Common myeloid progenitor, CD34-positive (primary cell): ENCODE data around the gene ROBO1.

ENCODE experiments used
- CTCF ChIA-PET: fragments of 350-600 bp; sonication (Branson Sonifier 250); formaldehyde crosslinking; loops from one replicate; lab custom pipeline; 2021; ENCODE audit warnings: antibody characterized with exemption; lab: Charles Lee
- POLR2A ChIA-PET: fragments of 350-600 bp; sonication (Branson Sonifier 250); formaldehyde crosslinking; loops from one replicate; lab custom pipeline; 2021; ENCODE audit warnings: antibody characterized with exemption; lab: Charles Lee
- DNase-seq, 3 donors: peaks; one replicate each; pipeline versions ENCODE4 v3.0.0 to v3.0.0-alpha.2; 2013
- H3K27ac ChIP-seq, 2 experiments: 1 replicate in 1 of 2; 2 replicates in 1 of 2; pipeline ENCODE4 v1.7.0; 2013; ENCODE audit warnings: inconsistent platforms in 2 of 2, low read length in 2 of 2, mild to moderate bottlenecking in 2 of 2, low read depth in 1 of 2, moderate library complexity in 1 of 2; ENCODE audit not compliant: severe bottlenecking in 2 of 2, insufficient read depth in 1 of 2, poor library complexity in 1 of 2
- H3K27me3 ChIP-seq, 5 experiments: replicated peaks in 2 of 5; 1 replicate in 3 of 5; 2 replicates in 2 of 5; pipeline versions ENCODE4 v1.6.1 to v1.7.0; 2013; ENCODE audit warnings: low read length in 4 of 5, mild to moderate bottlenecking in 2 of 5, moderate library complexity in 2 of 5, inconsistent platforms in 1 of 5; ENCODE audit not compliant: insufficient read depth in 5 of 5, control insufficient read depth in 4 of 5
- H3K36me3 ChIP-seq, 4 experiments: 1 replicate in 2 of 4; 2 replicates in 2 of 4; pipeline versions ENCODE4 v1.6.1 to v1.7.0; 2013; ENCODE audit warnings: low read length in 3 of 4, control low read depth in 1 of 4, mild to moderate bottlenecking in 1 of 4; ENCODE audit not compliant: control insufficient read depth in 4 of 4, insufficient read depth in 4 of 4
- H3K4me1 ChIP-seq, 4 experiments: 1 replicate in 3 of 4; 2 replicates in 1 of 4; pipeline versions ENCODE4 v1.6.1 to v1.7.1; 2013; ENCODE audit warnings: low read length in 3 of 4, mild to moderate bottlenecking in 3 of 4, control low read depth in 1 of 4, inconsistent platforms in 1 of 4, moderate library complexity in 1 of 4; ENCODE audit not compliant: control insufficient read depth in 4 of 4, insufficient read depth in 4 of 4; ENCODE audit errors: control extremely low read depth in 1 of 4
- H3K4me3 ChIP-seq, 7 experiments: 1 replicate in 4 of 7; 2 replicates in 3 of 7; pipeline versions ENCODE4 v1.5.1 to v1.7.0; 2013; ENCODE audit warnings: mild to moderate bottlenecking in 7 of 7, low read length in 6 of 7, moderate library complexity in 6 of 7, inconsistent platforms in 2 of 7, low read depth in 2 of 7, control low read depth in 1 of 7; ENCODE audit not compliant: insufficient read depth in 4 of 7, control insufficient read depth in 1 of 7; ENCODE audit errors: extremely low read depth in 1 of 7
- H3K9me3 ChIP-seq, 5 experiments: 1 replicate in 4 of 5; 2 replicates in 1 of 5; pipeline versions ENCODE4 v1.6.1 to v1.7.1; 2013; ENCODE audit warnings: low read length in 4 of 5, mild to moderate bottlenecking in 2 of 5, inconsistent platforms in 1 of 5, low read depth in 1 of 5, moderate library complexity in 1 of 5; ENCODE audit not compliant: control insufficient read depth in 4 of 5, insufficient read depth in 2 of 5; ENCODE audit errors: control extremely low read depth in 1 of 5
- WGBS: methylation state at CpG from one replicate; pipeline ENCODE4 v1.1.5; 2013; ENCODE audit not compliant: insufficient coverage; 5-methylcytosine and 5-hydroxymethylcytosine counted together

ROBO1 gene

DNA sequence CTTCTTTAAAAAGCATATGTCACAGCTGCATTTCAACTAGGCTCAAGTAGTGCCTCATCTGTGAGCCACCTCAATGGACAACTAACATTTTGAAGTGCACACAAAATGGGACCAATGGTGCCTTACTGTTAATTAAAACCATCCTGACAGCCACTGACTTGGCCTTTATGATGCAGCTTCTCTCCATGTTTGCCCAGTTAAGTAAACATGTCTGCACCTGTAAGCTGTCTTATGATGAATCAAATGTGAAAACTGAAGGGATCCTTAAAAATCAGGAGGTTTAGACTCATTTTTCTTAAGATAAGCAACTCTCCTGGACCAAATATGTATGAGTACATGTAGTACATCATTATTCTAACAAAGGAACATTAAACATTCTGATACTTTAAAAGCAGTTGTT is 861.6 kb downstream of the ROBO1 start:
- H3K4me1 ChIP-seq, result no peaks in the 10 kb centered on the region
- CTCF ChIA-PET, result no interaction called here
- DNase-seq, result no peak
- H3K36me3 ChIP-seq, result no peaks in the 10 kb centered on the region
- no peaks in the 10 kb centered on the region for H3K27me3 ChIP-seq
- H3K27ac ChIP-seq, result no peak overlapping the region
- no peak overlapping the region for H3K4me3 ChIP-seq
- POLR2A ChIA-PET, result no interaction called here
- H3K9me3 ChIP-seq, result no peaks in the 10 kb centered on the region

DNA sequence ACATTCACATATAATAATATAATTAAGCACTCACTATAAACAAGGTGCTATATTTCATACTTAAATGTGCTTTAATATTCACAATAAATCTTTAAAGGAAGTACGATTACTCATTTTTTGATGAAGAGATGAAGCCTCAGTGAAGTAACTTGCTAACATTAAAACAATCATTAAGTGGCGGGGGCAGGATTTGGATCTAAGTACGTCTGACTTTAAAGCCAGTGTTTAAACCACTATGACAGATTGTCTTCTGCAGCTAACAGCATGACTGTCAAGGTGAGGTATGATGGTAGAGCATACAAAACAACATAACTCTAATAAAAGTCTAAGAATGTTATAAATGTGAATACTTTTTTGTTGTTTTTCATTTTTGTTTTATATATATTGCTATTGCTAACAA is 862.1 kb downstream of the ROBO1 start:
- ChIA-PET CTCF (no interaction called here), POLR2A (no interaction called here)
- Histone ChIP-seq H3K4me1 (no peaks in the 10 kb centered on the region), H3K4me3 (no peak overlapping the region), H3K9me3 (no peaks in the 10 kb centered on the region), H3K27ac (no peak overlapping the region), H3K36me3 (no peaks in the 10 kb centered on the region), H3K27me3 (no peaks in the 10 kb centered on the region)
- DNase-seq, result no peak
- 92% methylated on average over 2 of the region's 3 CpGs for WGBS

DNA sequence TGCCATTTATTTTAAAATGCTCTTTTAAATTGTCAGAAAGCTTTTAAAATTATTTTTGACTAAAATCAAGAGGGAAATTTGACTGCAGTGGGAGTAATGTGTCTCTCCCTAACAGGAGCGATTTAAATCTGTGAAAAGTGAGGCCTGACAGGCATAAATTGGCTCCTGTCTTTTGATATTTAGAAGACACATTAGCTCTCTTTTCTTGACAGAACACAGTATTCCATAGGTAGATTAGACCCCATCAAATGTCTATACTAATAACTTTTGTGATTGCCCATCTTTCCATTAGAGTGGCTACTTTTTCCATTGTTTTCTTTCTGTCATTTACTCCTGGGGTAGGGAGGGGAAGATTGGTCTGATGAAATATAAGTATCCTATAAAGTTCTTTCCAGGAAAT is 866.3 kb downstream of the ROBO1 start:
- no peak overlapping the region for H3K27ac ChIP-seq
- no peaks in the 10 kb centered on the region for H3K9me3 ChIP-seq
- POLR2A ChIA-PET, result no interaction called here
- no peaks in the 10 kb centered on the region for H3K27me3 ChIP-seq
- WGBS, result 100% methylated on average over 1 of the region's 1 CpG
- H3K4me1 ChIP-seq, result no peaks in the 10 kb centered on the region
- DNase-seq, result no peak
- no peak overlapping the region for H3K4me3 ChIP-seq
- H3K36me3 ChIP-seq, result no peaks in the 10 kb centered on the region
- CTCF ChIA-PET, result no interaction called here

DNA sequence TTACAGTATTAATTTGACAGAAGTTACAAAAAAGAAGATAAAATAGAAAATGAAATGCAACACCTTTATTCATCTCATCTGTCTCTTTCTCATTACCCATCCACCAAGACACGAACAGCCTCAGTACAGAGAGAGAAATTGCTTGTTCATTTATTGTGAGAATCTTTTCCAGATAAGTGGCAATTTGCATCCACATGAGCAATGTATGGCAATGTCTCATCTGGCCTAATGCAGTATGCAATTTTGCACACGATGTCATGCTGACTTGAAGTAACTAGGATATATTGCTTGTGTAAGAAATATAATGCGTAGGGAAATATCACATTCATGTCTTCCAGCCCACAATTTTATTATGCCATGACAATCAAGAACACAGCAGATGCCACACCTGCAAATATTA is 866.9 kb downstream of the ROBO1 start:
- Histone ChIP-seq H3K27me3 (no peaks in the 10 kb centered on the region), H3K4me3 (no peak overlapping the region), H3K36me3 (no peaks in the 10 kb centered on the region), H3K27ac (no peak overlapping the region), H3K9me3 (no peaks in the 10 kb centered on the region), H3K4me1 (no peaks in the 10 kb centered on the region)
- no CpG with 5 or more reads among the region's 3 CpGs for WGBS
- POLR2A ChIA-PET, result no interaction called here
- CTCF ChIA-PET, result no interaction called here
- DNase-seq, result no peak

DNA sequence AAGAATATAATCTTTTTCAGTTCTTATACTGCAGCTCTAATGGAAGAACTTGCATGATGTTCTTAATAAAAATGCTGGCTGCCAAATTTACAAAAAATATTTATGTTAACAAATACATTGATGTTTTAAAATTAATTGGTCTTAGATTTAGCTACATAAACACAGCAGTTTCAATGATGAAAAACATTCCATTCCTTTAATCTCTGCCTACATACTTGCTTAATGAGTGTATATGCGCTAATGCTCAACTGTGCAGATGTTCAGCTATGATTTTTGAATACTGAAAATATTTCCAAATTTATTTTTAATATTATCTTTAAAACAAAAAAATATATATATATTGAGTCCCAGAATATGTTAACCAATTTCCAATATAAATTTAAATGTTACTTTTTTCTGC is 867.4 kb downstream of the ROBO1 start:
- DNase-seq, result no peak
- POLR2A ChIA-PET, result no interaction called here

DNA sequence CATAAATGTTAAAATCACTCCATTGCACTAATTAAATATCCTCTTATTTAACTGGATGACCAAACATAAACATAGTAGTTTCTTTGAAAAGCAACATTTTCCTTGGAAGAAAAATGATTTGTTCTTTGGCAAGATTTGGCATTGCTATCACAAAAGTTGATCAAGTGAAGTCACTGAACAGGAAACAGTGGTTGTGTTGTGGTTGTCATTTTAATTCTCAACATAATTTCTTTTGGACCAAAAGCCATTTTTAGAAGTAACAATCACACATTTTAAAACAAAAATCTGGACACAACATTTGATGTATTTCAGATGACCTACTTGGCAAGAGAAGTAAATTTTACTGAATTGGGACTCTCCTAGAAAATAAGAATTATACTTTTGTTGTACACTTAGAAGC is 872.3 kb downstream of the ROBO1 start:
- no peak overlapping the region for H3K27ac ChIP-seq
- ChIA-PET CTCF (no interaction called here), POLR2A (no interaction called here)
- H3K27me3 ChIP-seq, result no peaks in the 10 kb centered on the region
- H3K9me3 ChIP-seq, result no peaks in the 10 kb centered on the region
- no peak overlapping the region for H3K4me3 ChIP-seq
- H3K36me3 ChIP-seq, result no peaks in the 10 kb centered on the region
- peak in 2 of 3 donors; percentile 8 to 9 for DNase-seq
- peaks cover 0 to 3% (median 0%) of the 10 kb centered on the region in 4 experiments for H3K4me1 ChIP-seq

More for the DNA sequence above, 867.4 kb downstream of the ROBO1 start:
- no peaks in the 10 kb centered on the region for H3K36me3 ChIP-seq
- no peak overlapping the region for H3K4me3 ChIP-seq
- no peaks in the 10 kb centered on the region for H3K4me1 ChIP-seq
- H3K9me3 ChIP-seq, result no peaks in the 10 kb centered on the region
- CTCF ChIA-PET, result no interaction called here
- WGBS, result no CpG with 5 or more reads among the region's 1 CpG
- no peak overlapping the region for H3K27ac ChIP-seq
- H3K27me3 ChIP-seq, result no peaks in the 10 kb centered on the region

DNA sequence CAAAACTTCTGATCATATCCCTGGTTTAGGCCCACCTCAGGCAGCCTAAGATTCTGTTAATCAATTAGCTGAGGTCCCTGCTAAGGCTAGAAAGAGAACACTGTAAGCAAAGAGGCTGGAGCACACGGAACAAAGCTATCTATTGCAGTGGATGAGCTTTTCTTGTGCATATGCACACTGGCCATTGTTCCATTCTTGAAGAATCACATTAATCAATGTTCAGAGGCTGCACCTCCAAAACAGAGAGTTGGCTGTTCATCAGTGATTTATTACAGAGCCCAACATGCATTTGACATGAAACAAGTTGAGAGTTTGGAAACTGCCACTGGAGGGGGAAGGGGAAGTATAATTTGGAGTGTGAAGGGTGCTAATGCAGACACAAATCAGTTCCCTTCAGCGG is 873.0 kb downstream of the ROBO1 start:
- DNase-seq, result no peak
- Histone ChIP-seq H3K4me1 (peaks cover 0 to 3% (median 0%) of the 10 kb centered on the region in 4 experiments), H3K9me3 (no peaks in the 10 kb centered on the region), H3K4me3 (no peak overlapping the region), H3K27me3 (no peaks in the 10 kb centered on the region), H3K36me3 (no peaks in the 10 kb centered on the region), H3K27ac (no peak overlapping the region)
- WGBS, result 100% methylated on average over 1 of the region's 2 CpGs
- ChIA-PET POLR2A (no interaction called here), CTCF (no interaction called here)
